Measurements from ENCODE around the gene FAM120B.

The FAM120B gene

DNA sequence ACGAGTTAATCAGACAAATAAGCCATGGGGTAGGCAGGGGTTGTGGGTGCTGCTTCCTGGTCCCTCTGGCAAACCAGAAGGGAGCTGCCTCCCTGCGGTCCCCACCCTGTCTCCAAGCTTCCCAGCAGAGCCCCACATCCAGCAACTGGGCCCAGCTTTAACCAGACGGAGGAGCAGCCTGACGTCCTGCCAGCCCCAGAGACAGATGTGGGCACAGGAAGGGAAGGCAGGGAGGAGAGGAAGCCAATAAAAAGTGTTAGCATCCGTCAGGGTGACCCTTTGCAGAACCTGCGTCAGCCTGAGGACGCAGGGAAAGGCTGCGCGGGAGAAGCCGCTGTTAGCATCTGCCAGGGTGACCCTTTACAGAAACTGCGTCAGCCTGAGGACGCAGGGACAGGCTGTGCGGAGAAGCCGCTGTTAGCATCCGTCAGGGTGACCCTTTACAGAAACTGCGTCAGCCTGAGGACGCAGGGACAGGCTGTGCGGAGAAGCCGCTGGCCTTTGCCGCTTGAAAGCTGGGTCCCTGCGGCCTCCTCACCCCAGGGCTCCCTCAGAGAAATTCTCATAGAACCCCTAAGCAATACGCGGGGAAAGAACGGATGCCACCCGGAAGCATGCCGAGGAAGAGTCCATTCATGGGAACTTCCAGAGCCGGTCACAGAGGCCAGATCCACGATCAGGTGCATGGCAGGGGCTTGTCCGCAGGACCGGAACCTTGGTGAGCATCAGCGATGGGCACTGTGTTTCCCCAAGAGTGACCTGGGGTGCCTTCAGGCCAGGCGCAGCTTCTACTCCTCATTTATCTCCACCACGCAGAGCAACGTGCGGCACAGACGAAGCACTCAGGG is 31.6 kb upstream of the FAM120B start:
- H3K9me3 ChIP-seq (ENCODE audit: low read length), result no peaks in the 10 kb centered on the region
- peaks cover 0 to 6% of the 10 kb centered on the region in 2 donors for H3K27me3 ChIP-seq (ENCODE audit: control insufficient read depth in 1 of 2, insufficient read depth in 2 of 2, low read length in 2 of 2)
- no peak overlapping the region for H3K4me3 ChIP-seq (ENCODE audit: low read depth in 1 of 2, low read length in 2 of 2)
- H3K36me3 ChIP-seq (ENCODE audit: insufficient read depth, low read length), result no peaks in the 10 kb centered on the region
- H3K4me1 ChIP-seq (ENCODE audit: insufficient read depth, low read length), result peaks cover 6% of the 10 kb centered on the region
- no peak overlapping the region for H3K9ac ChIP-seq (ENCODE audit: low read length)
- H3K27ac ChIP-seq (ENCODE audit: low read depth, low read length), result no peak overlapping the region

- no peaks in the 10 kb centered on the region for H3K9me3 ChIP-seq (ENCODE audit: low read length)
- no peak overlapping the region for H3K9ac ChIP-seq (ENCODE audit: low read length)
- H3K27ac ChIP-seq (ENCODE audit: low read depth, low read length), result no peak overlapping the region
- peaks cover 0 to 6% of the 10 kb centered on the region in 2 donors for H3K27me3 ChIP-seq (ENCODE audit: control insufficient read depth in 1 of 2, insufficient read depth in 2 of 2, low read length in 2 of 2)
- H3K36me3 ChIP-seq (ENCODE audit: insufficient read depth, low read length), result no peaks in the 10 kb centered on the region
- H3K4me1 ChIP-seq (ENCODE audit: insufficient read depth, low read length), result peaks cover 9% of the 10 kb centered on the region
- no peak overlapping the region for H3K4me3 ChIP-seq (ENCODE audit: low read depth in 1 of 2, low read length in 2 of 2)
Observed at GRCh38 chr6:170276369-170277057, 30.0 kb upstream of the FAM120B start.

DNA sequence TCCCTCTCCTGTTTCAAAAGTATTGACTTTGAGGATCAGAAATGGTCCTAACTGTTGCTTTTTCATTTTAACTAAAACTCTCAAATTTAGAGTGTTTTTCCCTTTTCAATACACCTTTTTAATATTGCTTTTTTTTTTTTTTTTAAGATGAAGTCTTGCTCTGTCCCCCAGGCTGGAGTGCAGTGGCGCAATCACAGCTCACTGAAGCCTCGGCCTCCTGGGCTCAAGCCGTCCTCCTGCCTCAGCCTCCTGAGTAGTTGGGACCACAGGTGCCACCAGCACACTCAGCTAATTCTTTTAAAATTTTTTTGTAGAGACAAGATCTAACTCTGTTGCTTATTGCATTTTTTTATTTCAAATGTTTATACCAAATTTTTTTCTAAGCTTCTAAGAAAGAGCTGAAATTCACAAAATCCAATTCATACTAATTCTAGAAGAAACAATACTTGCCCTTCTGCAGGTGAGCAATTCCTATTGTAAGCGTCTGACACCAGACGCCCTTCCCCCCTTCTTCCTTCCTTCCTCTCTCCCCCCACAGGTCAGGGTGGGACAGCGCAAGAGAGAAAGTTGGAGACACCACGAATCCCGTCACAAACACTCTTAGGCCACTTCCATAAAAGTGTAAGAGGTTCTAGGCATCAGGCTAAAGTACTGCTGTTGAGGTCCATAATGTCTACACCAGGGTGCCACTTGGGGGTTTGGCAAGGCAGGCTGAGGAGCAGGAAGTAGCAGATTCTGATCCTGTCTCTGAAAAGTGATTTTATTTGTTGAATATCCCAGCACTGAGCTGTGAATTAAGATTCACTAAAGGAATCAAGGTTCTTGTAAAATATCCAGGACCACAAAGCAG is 28.4 kb upstream of the FAM120B start:
- no peak overlapping the region for H3K9ac ChIP-seq (ENCODE audit: low read length)
- no peaks in the 10 kb centered on the region for H3K9me3 ChIP-seq (ENCODE audit: low read length)
- H3K4me1 ChIP-seq (ENCODE audit: insufficient read depth, low read length), result peaks cover 9% of the 10 kb centered on the region
- no peak overlapping the region for H3K4me3 ChIP-seq (ENCODE audit: low read depth in 1 of 2, low read length in 2 of 2)
- H3K27ac ChIP-seq (ENCODE audit: low read depth, low read length), result no peak overlapping the region
- H3K36me3 ChIP-seq (ENCODE audit: insufficient read depth, low read length), result no peaks in the 10 kb centered on the region
- peaks cover 0 to 6% of the 10 kb centered on the region in 2 donors for H3K27me3 ChIP-seq (ENCODE audit: control insufficient read depth in 1 of 2, insufficient read depth in 2 of 2, low read length in 2 of 2)

GRCh38 chr6:170278743-170279094 is 27.8 kb upstream of the FAM120B start:
- H3K9ac ChIP-seq (ENCODE audit: low read length), result no peak overlapping the region
- no peak overlapping the region for H3K4me3 ChIP-seq (ENCODE audit: low read depth in 1 of 2, low read length in 2 of 2)
- peaks cover 0 to 4% of the 10 kb centered on the region in 2 donors for H3K27me3 ChIP-seq (ENCODE audit: control insufficient read depth in 1 of 2, insufficient read depth in 2 of 2, low read length in 2 of 2)
- peaks cover 9% of the 10 kb centered on the region for H3K4me1 ChIP-seq (ENCODE audit: insufficient read depth, low read length)
- H3K9me3 ChIP-seq (ENCODE audit: low read length), result no peaks in the 10 kb centered on the region
- H3K36me3 ChIP-seq (ENCODE audit: insufficient read depth, low read length), result no peaks in the 10 kb centered on the region
- H3K27ac ChIP-seq (ENCODE audit: low read depth, low read length), result no peak overlapping the region

DNA sequence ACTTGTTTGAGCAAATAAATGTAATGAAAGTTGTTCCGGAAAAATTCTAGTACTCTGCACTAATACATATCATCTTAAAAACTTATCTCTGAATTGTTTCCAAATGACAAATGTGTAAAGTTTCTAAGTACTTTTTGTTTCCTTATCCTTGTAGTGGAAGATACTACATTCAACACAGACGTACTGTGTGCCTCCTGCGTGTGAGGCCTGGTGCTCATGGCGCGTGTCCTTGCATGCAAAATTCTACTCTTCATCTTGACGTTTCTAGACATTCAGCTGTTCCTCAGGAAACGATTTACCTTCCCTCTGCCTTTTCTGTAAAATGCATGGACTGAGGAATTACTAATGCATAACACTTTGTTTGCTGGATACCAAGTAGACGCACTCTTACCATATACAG is 27.1 kb upstream of the FAM120B start:
- no peaks in the 10 kb centered on the region for H3K9me3 ChIP-seq (ENCODE audit: low read length)
- H3K9ac ChIP-seq (ENCODE audit: low read length), result no peak overlapping the region
- no peaks in the 10 kb centered on the region for H3K27me3 ChIP-seq (ENCODE audit: control insufficient read depth in 1 of 2, insufficient read depth in 2 of 2, low read length in 2 of 2)
- no peak overlapping the region for H3K4me3 ChIP-seq (ENCODE audit: low read depth in 1 of 2, low read length in 2 of 2)
- H3K36me3 ChIP-seq (ENCODE audit: insufficient read depth, low read length), result no peaks in the 10 kb centered on the region
- H3K4me1 ChIP-seq (ENCODE audit: insufficient read depth, low read length), result peaks cover 9% of the 10 kb centered on the region
- H3K27ac ChIP-seq (ENCODE audit: low read depth, low read length), result no peak overlapping the region

GRCh38 chr6:170279977-170280688 is 26.4 kb upstream of the FAM120B start:
- Histone ChIP-seq H3K4me3 (ENCODE audit: low read depth in 1 of 2, low read length in 2 of 2) (peak overlapping the region in 1 of 2 donors; percentile 62), H3K9ac (ENCODE audit: low read length) (peak overlapping the region; percentile 15), H3K27me3 (ENCODE audit: control insufficient read depth in 1 of 2, insufficient read depth in 2 of 2, low read length in 2 of 2) (no peaks in the 10 kb centered on the region), H3K4me1 (ENCODE audit: insufficient read depth, low read length) (peaks cover 9% of the 10 kb centered on the region), H3K36me3 (ENCODE audit: insufficient read depth, low read length) (no peaks in the 10 kb centered on the region), H3K9me3 (ENCODE audit: low read length) (no peaks in the 10 kb centered on the region), H3K27ac (ENCODE audit: low read depth, low read length) (no peak overlapping the region)

DNA sequence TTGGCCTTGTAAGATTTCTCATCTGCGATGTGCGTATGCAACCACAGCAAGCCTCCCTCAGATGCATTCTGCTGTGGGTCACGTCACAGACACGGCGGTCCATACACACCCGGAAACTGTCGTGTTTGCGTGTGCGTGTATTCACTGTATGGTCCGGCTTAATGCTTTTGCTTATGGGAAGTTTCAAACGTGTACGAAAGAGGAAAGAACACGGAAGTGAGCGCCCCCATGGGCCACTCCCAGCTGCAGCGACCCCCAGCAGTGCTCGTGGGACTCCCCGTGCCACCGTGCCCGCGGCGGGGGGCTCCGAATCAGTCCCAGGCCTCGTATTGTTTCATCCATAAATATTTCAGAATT is 25.9 kb upstream of the FAM120B start:
- peak overlapping the region in 1 of 2 donors; percentile 62 for H3K4me3 ChIP-seq (ENCODE audit: low read depth in 1 of 2, low read length in 2 of 2)
- H3K27me3 ChIP-seq (ENCODE audit: control insufficient read depth in 1 of 2, insufficient read depth in 2 of 2, low read length in 2 of 2), result no peaks in the 10 kb centered on the region
- no peak overlapping the region for H3K27ac ChIP-seq (ENCODE audit: low read depth, low read length)
- H3K4me1 ChIP-seq (ENCODE audit: insufficient read depth, low read length), result peaks cover 9% of the 10 kb centered on the region
- H3K9ac ChIP-seq (ENCODE audit: low read length), result no peak overlapping the region
- no peaks in the 10 kb centered on the region for H3K9me3 ChIP-seq (ENCODE audit: low read length)
- H3K36me3 ChIP-seq (ENCODE audit: insufficient read depth, low read length), result no peaks in the 10 kb centered on the region

- Histone ChIP-seq H3K36me3 (ENCODE audit: insufficient read depth, low read length) (no peaks in the 10 kb centered on the region), H3K27ac (ENCODE audit: low read depth, low read length) (no peak overlapping the region), H3K4me1 (ENCODE audit: insufficient read depth, low read length) (peaks cover 4% of the 10 kb centered on the region), H3K9ac (ENCODE audit: low read length) (no peak overlapping the region), H3K4me3 (ENCODE audit: low read depth in 1 of 2, low read length in 2 of 2) (no peak overlapping the region), H3K9me3 (ENCODE audit: low read length) (no peaks in the 10 kb centered on the region), H3K27me3 (ENCODE audit: control insufficient read depth in 1 of 2, insufficient read depth in 2 of 2, low read length in 2 of 2) (no peaks in the 10 kb centered on the region)
Observed at GRCh38 chr6:170281331-170282292, 24.9 kb upstream of the FAM120B start.

GRCh38 chr6:170282512-170283158 is 23.9 kb upstream of the FAM120B start:
- no peak overlapping the region for H3K27ac ChIP-seq (ENCODE audit: low read depth, low read length)
- H3K4me1 ChIP-seq (ENCODE audit: insufficient read depth, low read length), result peaks cover 4% of the 10 kb centered on the region
- H3K4me3 ChIP-seq (ENCODE audit: low read depth in 1 of 2, low read length in 2 of 2), result no peak overlapping the region
- no peaks in the 10 kb centered on the region for H3K9me3 ChIP-seq (ENCODE audit: low read length)
- H3K36me3 ChIP-seq (ENCODE audit: insufficient read depth, low read length), result no peaks in the 10 kb centered on the region
- no peak overlapping the region for H3K9ac ChIP-seq (ENCODE audit: low read length)
- peaks cover 0 to 8% of the 10 kb centered on the region in 2 donors for H3K27me3 ChIP-seq (ENCODE audit: control insufficient read depth in 1 of 2, insufficient read depth in 2 of 2, low read length in 2 of 2)
